Activated naive CD8-positive, alpha-beta T cell treated with anti-CD3 and anti-CD28 coated beads for 36 hours (primary cell): Measurements from ENCODE around the gene GARIN5A. TPM values are rescaled to one million over a fixed set of nuclear protein-coding genes. Genes with fewer than 3 reads are reported as not detected.
"Not testable (repeated sequence)": the region's sequence is repeated elsewhere in the genome, so short reads cannot be mapped to it uniquely, and the experiment has no call there.

Source experiments
- DNase-seq: peaks from one replicate; pipeline ENCODE4 v3.0.0; 2021
- H3K27ac Mint-ChIP-seq: one replicate; pipeline ENCODE4 v1.8.0; 2022; ENCODE audit warnings: mild to moderate bottlenecking, moderate library complexity, mixed read lengths
- H3K27me3 Mint-ChIP-seq: one replicate; pipeline ENCODE4 v1.8.0; 2022; ENCODE audit warnings: mild to moderate bottlenecking, mixed read lengths
- H3K36me3 Mint-ChIP-seq: one replicate; pipeline ENCODE4 v1.8.0; 2021; ENCODE audit warnings: mild to moderate bottlenecking, mixed read lengths
- H3K4me1 Mint-ChIP-seq: one replicate; pipeline ENCODE4 v1.8.0; 2021; ENCODE audit warnings: mixed read lengths
- H3K4me3 Mint-ChIP-seq: one replicate; pipeline ENCODE4 v1.8.0; 2022; ENCODE audit warnings: mild to moderate bottlenecking, moderate library complexity, mixed read lengths
- H3K9me3 Mint-ChIP-seq: one replicate; pipeline ENCODE4 v1.8.0; 2022; ENCODE audit warnings: mixed read lengths
- total RNA-seq, 2 experiments: library from RNA; stranded (reverse); gene quantifications; one replicate each; pipeline ENCODE4 v1.2.3, GENCODE V29; 2021

The GARIN5A gene
- total RNA-seq, 2 experiments from 2014 or later: 0.52 to 0.90 TPM

GRCh38 chr19:50450369-50451222 is 26.1 kb downstream of the GARIN5A start:
- DNase-seq: no peak
- peaks cover 2% of the 10 kb centered on the region for H3K36me3 Mint-ChIP-seq
- no peak overlapping the region for H3K4me3 Mint-ChIP-seq
- no peaks in the 10 kb centered on the region for H3K9me3 Mint-ChIP-seq
- peaks cover 13% of the 10 kb centered on the region for H3K27me3 Mint-ChIP-seq
- H3K4me1 Mint-ChIP-seq: no peaks in the 10 kb centered on the region
- no peak overlapping the region for H3K27ac Mint-ChIP-seq

GRCh38 chr19:50449236-50449899 is 27.3 kb downstream of the GARIN5A start:
- Mint-ChIP-seq H3K4me1 (no peaks in the 10 kb centered on the region), H3K4me3 (no peak overlapping the region), H3K27me3 (peaks cover 13% of the 10 kb centered on the region), H3K9me3 (no peaks in the 10 kb centered on the region), H3K36me3 (peaks cover 2% of the 10 kb centered on the region), H3K27ac (no peak overlapping the region)
- no peak for DNase-seq

GRCh38 chr19:50447750-50448149 is 28.9 kb downstream of the GARIN5A start:
- Mint-ChIP-seq H3K27ac (no peak overlapping the region), H3K27me3 (peaks cover 13% of the 10 kb centered on the region), H3K36me3 (peaks cover 2% of the 10 kb centered on the region), H3K4me1 (no peaks in the 10 kb centered on the region), H3K4me3 (no peak overlapping the region), H3K9me3 (no peaks in the 10 kb centered on the region)
- no peak for DNase-seq

- Mint-ChIP-seq H3K36me3 (peaks cover 2% of the 10 kb centered on the region), H3K27me3 (peaks cover 13% of the 10 kb centered on the region), H3K4me3 (no peak overlapping the region), H3K4me1 (no peaks in the 10 kb centered on the region), H3K27ac (no peak overlapping the region), H3K9me3 (no peaks in the 10 kb centered on the region)
- no peak for DNase-seq
These were observed 29.6 kb downstream of the GARIN5A start for GRCh38 chr19:50447053-50447452.

- H3K36me3 Mint-ChIP-seq: peaks cover 2% of the 10 kb centered on the region
- no peaks in the 10 kb centered on the region for H3K9me3 Mint-ChIP-seq
- no peak overlapping the region for H3K4me3 Mint-ChIP-seq
- DNase-seq: no peak
- no peak overlapping the region for H3K27ac Mint-ChIP-seq
- H3K27me3 Mint-ChIP-seq: no peaks in the 10 kb centered on the region
- H3K4me1 Mint-ChIP-seq: no peaks in the 10 kb centered on the region
These were observed 32.6 kb downstream of the GARIN5A start for GRCh38 chr19:50444059-50444458.

- H3K27ac Mint-ChIP-seq, H3K36me3 Mint-ChIP-seq, H3K27me3 Mint-ChIP-seq, DNase-seq, H3K4me3 Mint-ChIP-seq, H3K4me1 Mint-ChIP-seq, H3K9me3 Mint-ChIP-seq: not testable (repeated sequence)
These were observed 37.5 kb downstream of the GARIN5A start for GRCh38 chr19:50439130-50439529.

- no peak for DNase-seq
- no peak overlapping the region for H3K27ac Mint-ChIP-seq
- H3K36me3 Mint-ChIP-seq: no peaks in the 10 kb centered on the region
- H3K9me3 Mint-ChIP-seq: no peaks in the 10 kb centered on the region
- H3K4me1 Mint-ChIP-seq: no peaks in the 10 kb centered on the region
- peaks cover 4% of the 10 kb centered on the region for H3K27me3 Mint-ChIP-seq
- no peak overlapping the region for H3K4me3 Mint-ChIP-seq
These were observed 38.7 kb downstream of the GARIN5A start for GRCh38 chr19:50437862-50438449.

GRCh38 chr19:50435627-50436026 is 41.0 kb downstream of the GARIN5A start:
- Mint-ChIP-seq H3K4me3 (no peak overlapping the region), H3K36me3 (no peaks in the 10 kb centered on the region), H3K4me1 (peaks cover 11% of the 10 kb centered on the region), H3K9me3 (no peaks in the 10 kb centered on the region), H3K27me3 (peaks cover 19% of the 10 kb centered on the region), H3K27ac (no peak overlapping the region)
- no peak for DNase-seq

- H3K36me3 Mint-ChIP-seq: no peaks in the 10 kb centered on the region
- H3K27ac Mint-ChIP-seq: no peak overlapping the region
- no peak for DNase-seq
- H3K9me3 Mint-ChIP-seq: no peaks in the 10 kb centered on the region
- peaks cover 22% of the 10 kb centered on the region for H3K27me3 Mint-ChIP-seq
- no peak overlapping the region for H3K4me3 Mint-ChIP-seq
- H3K4me1 Mint-ChIP-seq: peaks cover 11% of the 10 kb centered on the region
These were observed 41.4 kb downstream of the GARIN5A start for GRCh38 chr19:50435221-50435620.

- DNase-seq: no peak
- Mint-ChIP-seq H3K9me3 (no peaks in the 10 kb centered on the region), H3K27me3 (peaks cover 29% of the 10 kb centered on the region), H3K4me1 (peaks cover 11% of the 10 kb centered on the region), H3K4me3 (no peak overlapping the region), H3K36me3 (no peaks in the 10 kb centered on the region), H3K27ac (no peak overlapping the region)
These were observed 42.1 kb downstream of the GARIN5A start for GRCh38 chr19:50434525-50434924.

GRCh38 chr19:50433201-50434180 is 43.2 kb downstream of the GARIN5A start:
- Mint-ChIP-seq H3K36me3 (no peaks in the 10 kb centered on the region), H3K27me3 (peaks cover 34% of the 10 kb centered on the region), H3K9me3 (no peaks in the 10 kb centered on the region), H3K27ac (no peak overlapping the region), H3K4me1 (peaks cover 13% of the 10 kb centered on the region), H3K4me3 (peak overlapping the region; percentile 16)
- no peak for DNase-seq

- H3K27me3 Mint-ChIP-seq: peaks cover 34% of the 10 kb centered on the region
- peak within 1 kb of the TSS; percentile 77 for H3K27ac Mint-ChIP-seq
- H3K4me1 Mint-ChIP-seq: peaks cover 13% of the 10 kb centered on the region
- no peaks in the 10 kb centered on the region for H3K9me3 Mint-ChIP-seq
- no peaks in the 10 kb centered on the region for H3K36me3 Mint-ChIP-seq
- DNase-seq: no peak
- H3K4me3 Mint-ChIP-seq: peak within 1 kb of the TSS; percentile 83
These were observed 44.2 kb downstream of the GARIN5A start, which contains the start of gene MYBPC2 for GRCh38 chr19:50432221-50433028. MYBPC2 (plus strand) TSS chr19:50432892; CDS start chr19:50432954, 62 bp downstream.

GRCh38 chr19:50431343-50432220 is 45.1 kb downstream of the GARIN5A start:
- peak; percentile 84 for DNase-seq
- peaks cover 34% of the 10 kb centered on the region for H3K27me3 Mint-ChIP-seq
- H3K4me3 Mint-ChIP-seq: peak overlapping the region; percentile 83
- H3K27ac Mint-ChIP-seq: peak overlapping the region; percentile 77
- H3K4me1 Mint-ChIP-seq: peaks cover 13% of the 10 kb centered on the region
- H3K36me3 Mint-ChIP-seq: no peaks in the 10 kb centered on the region
- H3K9me3 Mint-ChIP-seq: no peaks in the 10 kb centered on the region
